Neural crest cell (in vitro differentiated cells): ENCODE measurements around the gene ZNF384. TPM values are rescaled to one million over a fixed set of nuclear protein-coding genes. Genes with fewer than 3 reads are reported as not detected.
A peak's percentile ranks its signal among the peaks of the same experiment; 100 is the strongest.

ENCODE experiments used
- DNase-seq: peaks from one replicate; pipeline ENCODE4 v3.0.0; 2021; ENCODE audit warnings: low read depth, mixed read lengths, low spot score
- H3K27ac Mint-ChIP-seq: one replicate; pipeline ENCODE4 v1.8.0; 2021; ENCODE audit warnings: mild to moderate bottlenecking, mixed read lengths; ENCODE audit not compliant: unreplicated experiment
- H3K27me3 Mint-ChIP-seq: 2 replicates; pipeline ENCODE4 v1.8.0; 2021; ENCODE audit warnings: low read depth, mild to moderate bottlenecking, mixed read lengths
- H3K36me3 Mint-ChIP-seq: 2 replicates; pipeline ENCODE4 v1.8.0; 2021; ENCODE audit warnings: low read depth, mild to moderate bottlenecking, mixed read lengths
- H3K4me1 Mint-ChIP-seq: 2 replicates; pipeline ENCODE4 v1.8.0; 2021; ENCODE audit warnings: mixed read lengths
- H3K4me3 Mint-ChIP-seq: one replicate; pipeline ENCODE4 v1.8.0; 2021; ENCODE audit warnings: mild to moderate bottlenecking, mixed read lengths
- H3K9me3 Mint-ChIP-seq: 2 replicates; pipeline ENCODE4 v1.8.0; 2021; ENCODE audit warnings: mixed read lengths
- CTCF ChIP-seq: fragments of 200-600 bp; sonication (generic); conservative IDR thresholded peaks from 2 replicates; pipeline ENCODE4 v1.5.0; 2021; ENCODE audit warnings: antibody characterized with exemption, mild to moderate bottlenecking
- total RNA-seq: library from RNA; stranded (reverse); gene quantifications from 2 replicates; pipeline ENCODE4 v1.2.1, GENCODE V29; 2021

ZNF384 gene
- total RNA-seq, 1 donor from 2014 or later, result 94.3 TPM

- TF ChIP-seq CTCF, result no peak
- Mint-ChIP-seq H3K9me3 (no peaks in the 10 kb centered on the region), H3K36me3 (peaks cover 4% of the 10 kb centered on the region), H3K27me3 (peaks cover 25% of the 10 kb centered on the region), H3K4me3 (no peak overlapping the region), H3K27ac (no peak overlapping the region), H3K4me1 (peaks cover 6% of the 10 kb centered on the region)
- no peak for DNase-seq
These were observed 48.7 kb downstream of the ZNF384 start for GRCh38 chr12:6640497-6640896.

GRCh38 chr12:6639151-6639801 is 49.9 kb downstream of the ZNF384 start:
- no peak for DNase-seq
- Mint-ChIP-seq H3K9me3 (no peaks in the 10 kb centered on the region), H3K27ac (no peak overlapping the region), H3K27me3 (peaks cover 20% of the 10 kb centered on the region), H3K36me3 (peaks cover 4% of the 10 kb centered on the region), H3K4me1 (peaks cover under 1% of the 10 kb centered on the region), H3K4me3 (no peak overlapping the region)
- TF ChIP-seq CTCF, result no peak

GRCh38 chr12:6638305-6638704 is 50.9 kb downstream of the ZNF384 start:
- H3K9me3 Mint-ChIP-seq, result no peaks in the 10 kb centered on the region
- peak overlapping the region; percentile 50 for H3K27ac Mint-ChIP-seq
- no peak for DNase-seq
- H3K4me3 Mint-ChIP-seq, result no peak overlapping the region
- H3K27me3 Mint-ChIP-seq, result peaks cover 19% of the 10 kb centered on the region
- H3K4me1 Mint-ChIP-seq, result no peaks in the 10 kb centered on the region
- no peaks in the 10 kb centered on the region for H3K36me3 Mint-ChIP-seq
- TF ChIP-seq CTCF, result no peak

GRCh38 chr12:6635856-6636531 is 53.2 kb downstream of the ZNF384 start, which contains the start of gene LPAR5:
Gene LPAR5, minus strand, starts transcription at chr12:6635959. Its CDS starts 14,711 bp downstream, at chr12:6621248.
- no peak for DNase-seq
- no peak for TF ChIP-seq CTCF
- peaks cover 3% of the 10 kb centered on the region for H3K27me3 Mint-ChIP-seq
- H3K4me1 Mint-ChIP-seq, result peaks cover 21% of the 10 kb centered on the region
- no peak within 1 kb of the TSS for H3K27ac Mint-ChIP-seq
- no peaks in the 10 kb centered on the region for H3K9me3 Mint-ChIP-seq
- H3K36me3 Mint-ChIP-seq, result no peaks in the 10 kb centered on the region
- H3K4me3 Mint-ChIP-seq, result no peak within 1 kb of the TSS

GRCh38 chr12:6635375-6635855 is 53.8 kb downstream of the ZNF384 start:
- no peak overlapping the region for H3K27ac Mint-ChIP-seq
- TF ChIP-seq CTCF, result no peak
- H3K27me3 Mint-ChIP-seq, result no peaks in the 10 kb centered on the region
- no peaks in the 10 kb centered on the region for H3K36me3 Mint-ChIP-seq
- no peak for DNase-seq
- H3K9me3 Mint-ChIP-seq, result no peaks in the 10 kb centered on the region
- H3K4me1 Mint-ChIP-seq, result peaks cover 23% of the 10 kb centered on the region
- H3K4me3 Mint-ChIP-seq, result no peak overlapping the region
